GM23338 (cell line): ENCODE measurements around the gene ZNF609. TPM values are rescaled to one million over a fixed set of nuclear protein-coding genes. Genes with fewer than 3 reads are reported as not detected.
A peak's percentile ranks its signal among the peaks of the same experiment; 100 is the strongest.

Source experiments
- ATAC-seq: fragments of 200-7000 bp; cut with Tn5 transposase; 3 replicates; pipeline ENCODE4 v1.9.1; 2020
- DNase-seq: peaks from one replicate; pipeline ENCODE4 v3.0.0-alpha.2; 2015; ENCODE audit warnings: low spot score
- H2AFZ ChIP-seq: fragments of 200-600 bp; sonication (generic); 2 replicates; pipeline ENCODE4 v1.8.0; 2016; ENCODE audit warnings: antibody characterized with exemption, mild to moderate bottlenecking, moderate library complexity
- H3F3A ChIP-seq: fragments of 200-600 bp; sonication (generic); replicated peaks from 2 replicates; pipeline ENCODE4 v1.8.0; 2017; ENCODE audit warnings: antibody characterized with exemption, mixed run types, low read depth
- H3K27ac ChIP-seq: fragments of 200-600 bp; sonication (generic); 2 replicates; pipeline ENCODE4 v1.6.1; 2016; ENCODE audit warnings: low read depth
- H3K27me3 ChIP-seq: fragments of 200-600 bp; sonication (generic); 2 replicates; pipeline ENCODE4 v1.8.0; 2016; ENCODE audit warnings: mild to moderate bottlenecking, mixed run types, moderate library complexity; ENCODE audit not compliant: insufficient read depth
- H3K36me3 ChIP-seq: fragments of 200-600 bp; sonication (generic); 2 replicates; pipeline ENCODE4 v1.8.0; 2016; ENCODE audit warnings: mild to moderate bottlenecking; ENCODE audit not compliant: insufficient read depth
- H3K4me1 ChIP-seq: fragments of 200-600 bp; sonication (generic); 2 replicates; pipeline ENCODE4 v1.8.0; 2016; ENCODE audit warnings: mild to moderate bottlenecking, moderate library complexity; ENCODE audit not compliant: insufficient read depth
- H3K4me2 ChIP-seq: fragments of 200-600 bp; sonication (generic); 2 replicates; pipeline ENCODE4 v1.7.1; 2017; ENCODE audit warnings: mixed run types
- H3K4me3 ChIP-seq: fragments of 200-600 bp; sonication (generic); 2 replicates; pipeline ENCODE4 v1.6.1; 2016; ENCODE audit warnings: mixed run types
- H3K79me2 ChIP-seq: fragments of 200-600 bp; sonication (generic); replicated peaks from 2 replicates; pipeline ENCODE4 v1.8.0; 2017; ENCODE audit warnings: mild to moderate bottlenecking; ENCODE audit not compliant: insufficient read depth
- H3K9me2 ChIP-seq: fragments of 200-600 bp; sonication (generic); 2 replicates; pipeline ENCODE4 v1.8.0; 2017; ENCODE audit not compliant: insufficient read depth
- H4K20me1 ChIP-seq: fragments of 200-600 bp; sonication (generic); replicated peaks from 2 replicates; pipeline ENCODE4 v1.8.0; 2017; ENCODE audit warnings: mild to moderate bottlenecking; ENCODE audit not compliant: insufficient read depth
- H3K27ac Mint-ChIP-seq: 2 replicates; pipeline ENCODE4 v1.8.0; 2020; ENCODE audit warnings: inconsistent platforms, mild to moderate bottlenecking, moderate library complexity, mixed read lengths
- H3K27me3 Mint-ChIP-seq: 3 replicates; pipeline ENCODE4 v1.8.0; 2022; ENCODE audit warnings: low read depth, mild to moderate bottlenecking, moderate library complexity, mixed read lengths, inconsistent platforms; ENCODE audit not compliant: insufficient read depth, poor library complexity
- H3K36me3 Mint-ChIP-seq: 3 replicates; pipeline ENCODE4 v1.8.0; 2021; ENCODE audit warnings: low read depth, mild to moderate bottlenecking, inconsistent platforms, moderate library complexity, mixed read lengths
- H3K4me1 Mint-ChIP-seq: 3 replicates; pipeline ENCODE4 v1.8.0; 2020; ENCODE audit warnings: mild to moderate bottlenecking, inconsistent platforms, mixed read lengths
- H3K4me3 Mint-ChIP-seq: 3 replicates; pipeline ENCODE4 v1.8.0; 2021; ENCODE audit warnings: moderate library complexity, mild to moderate bottlenecking, inconsistent platforms, mixed read lengths
- H3K9me3 Mint-ChIP-seq: 3 replicates; pipeline ENCODE4 v1.8.0; 2020; ENCODE audit warnings: moderate library complexity, mild to moderate bottlenecking, inconsistent platforms, mixed read lengths
- CREB1 ChIP-seq: fragments of 250-450 bp; sonication (Bioruptor Pico); IDR thresholded peaks from 2 replicates; pipeline ENCODE4 v1.5.0; 2020; ENCODE audit warnings: low read depth, mild to moderate bottlenecking, moderate library complexity
- CTCF ChIP-seq, 2 experiments: fragments of 200-600 bp in 1 of 2; sonication (generic) in 1 of 2; conservative IDR thresholded peaks; 2 replicates each; pipeline versions ENCODE4 v1.5.1 to v1.6.1; 2016 to 2017; ENCODE audit warnings: antibody characterized with exemption in 2 of 2, low read depth in 2 of 2, mild to moderate bottlenecking in 2 of 2, moderate library complexity in 1 of 2
- ETS1 ChIP-seq: IDR thresholded peaks from 2 replicates; pipeline ENCODE4 v1.6.1; 2016; ENCODE audit warnings: antibody characterized with exemption
- EZH2 ChIP-seq: fragments of 200-600 bp; sonication (generic); IDR thresholded peaks from one replicate; pipeline ENCODE4 v1.8.0; 2017; ENCODE audit warnings: antibody characterized with exemption, mild to moderate bottlenecking, low read depth; ENCODE audit not compliant: unreplicated experiment
- EZH2phosphoT487 ChIP-seq: fragments of 200-600 bp; sonication (generic); IDR thresholded peaks from one replicate; pipeline ENCODE4 v1.8.1; 2018; ENCODE audit warnings: antibody characterized with exemption; ENCODE audit not compliant: unreplicated experiment
- JUNB ChIP-seq: IDR thresholded peaks from one replicate; pipeline ENCODE4 v1.6.1; 2016; ENCODE audit warnings: antibody characterized with exemption; ENCODE audit not compliant: unreplicated experiment
- NANOG ChIP-seq: IDR thresholded peaks from 2 replicates; pipeline ENCODE4 v1.6.1; 2016; ENCODE audit warnings: antibody characterized with exemption, borderline replicate concordance
- POLR2AphosphoS5 ChIP-seq: IDR thresholded peaks from 2 replicates; pipeline ENCODE4 v1.6.1; 2016; ENCODE audit warnings: antibody characterized with exemption, low read depth
- REST ChIP-seq: IDR thresholded peaks from one replicate; pipeline ENCODE4 v1.6.1; 2018; ENCODE audit warnings: antibody characterized with exemption; ENCODE audit not compliant: unreplicated experiment
- STAT1 ChIP-seq: IDR thresholded peaks from one replicate; pipeline ENCODE4 v1.6.1; 2016; ENCODE audit warnings: antibody characterized with exemption; ENCODE audit not compliant: unreplicated experiment
- ZNF114 ChIP-seq: fragments of 250-450 bp; sonication (Bioruptor Pico); IDR thresholded peaks from 2 replicates; pipeline ENCODE4 v1.5.0; 2020; ENCODE audit warnings: mild to moderate bottlenecking, moderate library complexity
- ZNF331 ChIP-seq: fragments of 250-450 bp; sonication (Bioruptor Pico); IDR thresholded peaks from 2 replicates; pipeline ENCODE4 v1.5.0; 2020; ENCODE audit warnings: low read depth, mild to moderate bottlenecking, moderate library complexity
- ZNF462 ChIP-seq: fragments of 250-450 bp; sonication (Bioruptor Pico); IDR thresholded peaks from 2 replicates; pipeline ENCODE4 v1.5.0; 2020; ENCODE audit warnings: mild to moderate bottlenecking, moderate library complexity
- long read RNA-seq: library from polyadenylated mRNA; unstranded; transcript quantifications from one replicate; pipeline ENCODE4 v2.0.0, GENCODE V29; 2020; ENCODE audit not compliant: unreplicated experiment
- polyA plus RNA-seq: library from polyadenylated mRNA; unstranded; fragments of >200 nt; fragmentation: Nextera tagmentation; extraction: Ambion mirVana; gene quantifications from 2 replicates; pipeline ENCODE4 v1.2.1, GENCODE V29; 2016
- total RNA-seq: library from RNA; depleted of rRNA; stranded (reverse); fragments of >200 nt; shearing (Covaris generic); gene quantifications from 2 replicates; pipeline ENCODE4 v1.2.3, GENCODE V29; 2014; rRNA removed

ZNF609 gene
- 34.2 and 40.2 TPM in 2 replicates for total RNA-seq
- 26.4 and 29.6 TPM in 2 replicates for polyA plus RNA-seq
- long read RNA-seq, partial matches to known transcripts: 0 of 4 reads
- long read RNA-seq, other reads (novel, unspliced or antisense): 4 of 4 reads

- H3K27me3 Mint-ChIP-seq: peaks cover 2% of the 10 kb centered on the region
- Histone ChIP-seq H3K27ac (peak within 1 kb of the TSS; percentile 95), H3K4me2 (peak within 1 kb of the TSS; percentile 91), H3K9me2 (no peaks in the 10 kb centered on the region), H3K27me3 (no peaks in the 10 kb centered on the region), H2AFZ (peak within 1 kb of the TSS; percentile 80), H3K79me2 (peaks cover 41% of the 10 kb centered on the region), H3K4me3 (peak within 1 kb of the TSS; percentile 84), H3K4me1 (peaks cover 41% of the 10 kb centered on the region), H3F3A (peaks cover 9% of the 10 kb centered on the region; the same call in 1 of the 2 replicates), H3K36me3 (no peaks in the 10 kb centered on the region), H4K20me1 (peaks cover 27% of the 10 kb centered on the region)
- H3K4me1 Mint-ChIP-seq: peaks cover 47% of the 10 kb centered on the region
- no peaks in the 10 kb centered on the region for H3K9me3 Mint-ChIP-seq
- no peaks in the 10 kb centered on the region; the same call in 1 of the 3 replicates for H3K36me3 Mint-ChIP-seq
- H3K27ac Mint-ChIP-seq: peak within 1 kb of the TSS; percentile 92
- ATAC-seq: peak; percentile 78
- peak within 1 kb of the TSS; percentile 88 for H3K4me3 Mint-ChIP-seq
- DNase-seq: peak; percentile 100
- TF ChIP-seq ZNF114 (peak; percentile 64; the same call in 1 of the 2 replicates), CREB1 (peak; percentile 77), REST (no peak), STAT1 (no peak), ZNF331 (CRISPR knock-in tag) (no peak), EZH2phosphoT487 (no peak), NANOG (0 out of 2 replicates have a peak, but pooled peaks have one; percentile 38), ETS1 (no peak), CTCF (conservative IDR thresholded peaks at IDR 0.05; ENCODE audit: low read depth in 2 of 2) (no peak), POLR2AphosphoS5 (peak; percentile 50), EZH2 (no peak), JUNB (no peak), ZNF462 (CRISPR knock-in tag) (no peak)
Observed at GRCh38 chr15:64460206-64460723, at the start of gene ZNF609. Gene ZNF609 (plus strand): TSS chr15:64460578. CDS start chr15:64499420, 38,842 bp downstream.
